Testis (tissue), 2 donors: Measurements from ENCODE around the gene HHIPL1.

ENCODE experiments used
- POLR2A ChIP-seq: fragments of 450-650 bp; IDR thresholded peaks from one replicate; pipeline ENCODE4 v1.6.1; 2017; ENCODE audit warnings: antibody characterized with exemption, mild to moderate bottlenecking, moderate library complexity
- TF ChIP-seq, protein P1 (sequence below), 3 experiments: fragments of 450-650 bp in 2 of 3; fragments of 200-600 bp in 1 of 3; sonication (generic) in 1 of 3; IDR thresholded peaks; one replicate each; pipeline ENCODE4 v1.5.1; 2016 to 2019; ENCODE audit warnings: antibody characterized with exemption in 3 of 3, mild to moderate bottlenecking in 2 of 3, moderate library complexity in 1 of 3

DNA sequence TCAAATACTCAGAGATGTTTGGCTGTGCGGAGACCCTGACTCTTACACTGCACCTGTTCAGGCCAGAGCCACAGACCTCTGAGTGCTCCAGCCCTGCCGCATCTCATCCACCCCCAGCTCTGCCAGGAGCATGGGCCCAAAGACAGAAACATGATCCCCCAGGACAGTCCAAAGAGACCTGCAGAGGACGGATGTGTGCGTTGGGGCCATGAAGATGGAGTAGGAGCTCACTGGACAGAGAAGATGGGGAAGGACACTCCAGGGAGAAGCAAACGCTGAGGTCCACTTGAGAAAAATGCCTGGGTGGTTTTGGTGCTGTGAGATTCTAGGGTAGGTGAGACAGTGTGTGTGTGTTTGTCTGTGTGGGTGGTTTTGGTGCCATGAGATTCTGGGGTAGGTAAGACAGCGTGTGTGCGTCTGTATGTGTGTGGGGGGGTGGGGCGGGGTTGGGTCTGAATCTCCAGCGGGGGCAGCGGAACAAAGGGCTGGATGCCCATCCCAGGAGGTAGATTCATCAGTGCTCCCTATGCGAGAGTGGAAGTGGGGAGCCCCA is 818 bp upstream of the HHIPL1 start:
- TF ChIP-seq POLR2A: no peak
- TF ChIP-seq, protein P1, sequence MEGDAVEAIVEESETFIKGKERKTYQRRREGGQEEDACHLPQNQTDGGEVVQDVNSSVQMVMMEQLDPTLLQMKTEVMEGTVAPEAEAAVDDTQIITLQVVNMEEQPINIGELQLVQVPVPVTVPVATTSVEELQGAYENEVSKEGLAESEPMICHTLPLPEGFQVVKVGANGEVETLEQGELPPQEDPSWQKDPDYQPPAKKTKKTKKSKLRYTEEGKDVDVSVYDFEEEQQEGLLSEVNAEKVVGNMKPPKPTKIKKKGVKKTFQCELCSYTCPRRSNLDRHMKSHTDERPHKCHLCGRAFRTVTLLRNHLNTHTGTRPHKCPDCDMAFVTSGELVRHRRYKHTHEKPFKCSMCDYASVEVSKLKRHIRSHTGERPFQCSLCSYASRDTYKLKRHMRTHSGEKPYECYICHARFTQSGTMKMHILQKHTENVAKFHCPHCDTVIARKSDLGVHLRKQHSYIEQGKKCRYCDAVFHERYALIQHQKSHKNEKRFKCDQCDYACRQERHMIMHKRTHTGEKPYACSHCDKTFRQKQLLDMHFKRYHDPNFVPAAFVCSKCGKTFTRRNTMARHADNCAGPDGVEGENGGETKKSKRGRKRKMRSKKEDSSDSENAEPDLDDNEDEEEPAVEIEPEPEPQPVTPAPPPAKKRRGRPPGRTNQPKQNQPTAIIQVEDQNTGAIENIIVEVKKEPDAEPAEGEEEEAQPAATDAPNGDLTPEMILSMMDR (IDR thresholded peaks at IDR 0.05): no peak
